Chondrocyte (in vitro differentiated cells): Measurements from ENCODE around the gene SLC27A4. TPM values are rescaled to one million over a fixed set of nuclear protein-coding genes. Genes with fewer than 3 reads are reported as not detected.

ENCODE experiments used
- DNase-seq: peaks from one replicate; pipeline ENCODE4 v3.0.0; 2021; ENCODE audit warnings: mixed read lengths, low spot score
- H3K27ac Mint-ChIP-seq: one replicate; pipeline ENCODE4 v1.8.0; 2021; ENCODE audit warnings: mild to moderate bottlenecking, moderate library complexity, mixed read lengths; ENCODE audit not compliant: unreplicated experiment
- H3K27me3 Mint-ChIP-seq: 2 replicates; pipeline ENCODE4 v1.8.0; 2021; ENCODE audit warnings: low read depth, mixed read lengths
- H3K36me3 Mint-ChIP-seq: 2 replicates; pipeline ENCODE4 v1.8.0; 2021; ENCODE audit warnings: low read depth, mixed read lengths
- H3K4me1 Mint-ChIP-seq: 2 replicates; pipeline ENCODE4 v1.8.0; 2021; ENCODE audit warnings: low read depth, mild to moderate bottlenecking, mixed read lengths
- H3K4me3 Mint-ChIP-seq: one replicate; pipeline ENCODE4 v1.8.0; 2021; ENCODE audit warnings: mild to moderate bottlenecking, moderate library complexity, mixed read lengths; ENCODE audit not compliant: unreplicated experiment
- H3K9me3 Mint-ChIP-seq: 2 replicates; pipeline ENCODE4 v1.8.0; 2021; ENCODE audit warnings: low read depth, mixed read lengths
- CTCF ChIP-seq: fragments of 200-600 bp; sonication (generic); IDR thresholded peaks from 2 replicates; pipeline ENCODE4 v1.5.0; 2021; ENCODE audit warnings: antibody characterized with exemption, mild to moderate bottlenecking, moderate library complexity
- total RNA-seq: library from RNA; stranded (reverse); gene quantifications from 3 replicates; pipeline ENCODE4 v1.2.1, GENCODE V29; 2021

SLC27A4 gene
- total RNA-seq, 1 donor from 2014 or later = 42.1 TPM

GRCh38 chr9:128393145-128393775, 52.9 kb downstream of the SLC27A4 start:
- peaks cover 6% of the 10 kb centered on the region for H3K4me1 Mint-ChIP-seq
- DNase-seq = no peak

GRCh38 chr9:128393970-128394369, 53.6 kb downstream of the SLC27A4 start:
- no peak overlapping the region for H3K27ac Mint-ChIP-seq
- peaks cover 6% of the 10 kb centered on the region for H3K4me1 Mint-ChIP-seq
- H3K27me3 Mint-ChIP-seq = peaks cover 13% of the 10 kb centered on the region
- H3K4me3 Mint-ChIP-seq = no peak overlapping the region
- no peak for DNase-seq
- TF ChIP-seq CTCF = no peak
- H3K36me3 Mint-ChIP-seq = peaks cover 13% of the 10 kb centered on the region
- no peaks in the 10 kb centered on the region for H3K9me3 Mint-ChIP-seq

More at GRCh38 chr9:128393145-128393775, 52.9 kb downstream of the SLC27A4 start:
- peaks cover 15% of the 10 kb centered on the region for H3K36me3 Mint-ChIP-seq
- H3K9me3 Mint-ChIP-seq = no peaks in the 10 kb centered on the region
- TF ChIP-seq CTCF = no peak
- no peak overlapping the region for H3K4me3 Mint-ChIP-seq
- peaks cover 13% of the 10 kb centered on the region for H3K27me3 Mint-ChIP-seq
- no peak overlapping the region for H3K27ac Mint-ChIP-seq

- DNase-seq = no peak
- TF ChIP-seq CTCF = no peak
- Mint-ChIP-seq H3K4me1 (peaks cover 6% of the 10 kb centered on the region), H3K36me3 (peaks cover 9% of the 10 kb centered on the region), H3K4me3 (no peak overlapping the region), H3K27me3 (peaks cover 13% of the 10 kb centered on the region), H3K9me3 (no peaks in the 10 kb centered on the region), H3K27ac (no peak overlapping the region)
These were observed 54.2 kb downstream of the SLC27A4 start for GRCh38 chr9:128394379-128395168.

GRCh38 chr9:128396970-128397613, 56.8 kb downstream of the SLC27A4 start:
- Mint-ChIP-seq H3K27me3 (peaks cover 13% of the 10 kb centered on the region), H3K27ac (no peak overlapping the region), H3K36me3 (peaks cover 1% of the 10 kb centered on the region), H3K4me3 (no peak overlapping the region), H3K4me1 (peaks cover 6% of the 10 kb centered on the region), H3K9me3 (no peaks in the 10 kb centered on the region)
- DNase-seq = no peak
- TF ChIP-seq CTCF = no peak

- no peak overlapping the region for H3K27ac Mint-ChIP-seq
- no peaks in the 10 kb centered on the region for H3K36me3 Mint-ChIP-seq
- peaks cover 6% of the 10 kb centered on the region for H3K4me1 Mint-ChIP-seq
- no peak for TF ChIP-seq CTCF
- no peak for DNase-seq
- H3K9me3 Mint-ChIP-seq = no peaks in the 10 kb centered on the region
- peaks cover 13% of the 10 kb centered on the region for H3K27me3 Mint-ChIP-seq
- no peak overlapping the region for H3K4me3 Mint-ChIP-seq
These were observed 57.5 kb downstream of the SLC27A4 start for GRCh38 chr9:128397831-128398230.
